C4-2B (cell line): ENCODE results near the gene CCDC9.

Experiments used
- CTCF ChIP-seq: fragments of 450-650 bp; conservative IDR thresholded peaks from 2 replicates; pipeline ENCODE4 v1.5.1; 2017; ENCODE audit warnings: mild to moderate bottlenecking
- ZFX ChIP-seq: fragments of 450-650 bp; IDR thresholded peaks from 2 replicates; pipeline ENCODE4 v1.6.1; 2017

GRCh38 chr19:47253970-47254369, 2.4 kb upstream of the CCDC9 start:
- TF ChIP-seq CTCF, result no peak
- no peak for TF ChIP-seq ZFX
